Keratinocyte (primary cell): ENCODE results near the gene IL13RA2. TPM values are rescaled to one million over a fixed set of nuclear protein-coding genes. Genes with fewer than 3 reads are reported as not detected.

Source experiments
- DNase-seq: peaks from one replicate; pipeline ENCODE4 v3.0.0-alpha.2; 2011; ENCODE audit warnings: low read depth, missing footprints, low spot score
- FAIRE-seq: peaks from 2 replicates; lab custom pipeline; 2011; peaks lifted over from hg19 to GRCh38; lab: Jason Lieb, UNC
- H2AFZ ChIP-seq: 2 replicates; pipeline ENCODE4 v1.6.0; 2012; ENCODE audit warnings: low read length, control low read depth, inconsistent platforms; ENCODE audit not compliant: control insufficient read depth
- H3K27ac ChIP-seq: 2 replicates; pipeline ENCODE4 v1.5.1; 2011; ENCODE audit warnings: low read length; ENCODE audit not compliant: control insufficient read depth, insufficient read depth
- H3K27me3 ChIP-seq: 3 replicates; pipeline ENCODE4 v1.6.0; 2011; ENCODE audit warnings: low read length; ENCODE audit not compliant: control insufficient read depth, insufficient read depth; ENCODE audit errors: extremely low read depth
- H3K36me3 ChIP-seq, 2 experiments: 2 replicates in 1 of 2; 3 replicates in 1 of 2; pipeline ENCODE4 v1.5.1; 2011; ENCODE audit warnings: low read length in 2 of 2, mild to moderate bottlenecking in 1 of 2; ENCODE audit not compliant: control insufficient read depth in 2 of 2, insufficient read depth in 2 of 2; ENCODE audit errors: extremely low read depth in 1 of 2
- H3K4me1 ChIP-seq: 3 replicates; pipeline ENCODE4 v1.5.1; 2011; ENCODE audit warnings: low read length; ENCODE audit not compliant: control insufficient read depth, insufficient read depth; ENCODE audit errors: extremely low read depth
- H3K4me2 ChIP-seq: 3 replicates; pipeline ENCODE4 v1.6.0; 2011; ENCODE audit warnings: low read depth, low read length; ENCODE audit not compliant: control insufficient read depth, insufficient read depth; ENCODE audit errors: extremely low read depth
- H3K4me3 ChIP-seq, 3 experiments: fragments of 200-600 bp in 1 of 3; sonication (generic) in 1 of 3; 2 replicates in 2 of 3; 3 replicates in 1 of 3; pipeline ENCODE4 v1.5.1; 2011 to 2016; ENCODE audit warnings: low read length in 3 of 3, mild to moderate bottlenecking in 3 of 3, control low read depth in 2 of 3, inconsistent platforms in 1 of 3, low read depth in 1 of 3, mixed read lengths in 1 of 3, mixed run types in 1 of 3, moderate library complexity in 1 of 3; ENCODE audit not compliant: control insufficient read depth in 2 of 3, insufficient read depth in 2 of 3; ENCODE audit errors: extremely low read depth in 1 of 3
- H3K79me2 ChIP-seq: 2 replicates; pipeline ENCODE4 v1.6.0; 2012; ENCODE audit warnings: low read length; ENCODE audit not compliant: control insufficient read depth, insufficient read depth
- H3K9ac ChIP-seq: 3 replicates; pipeline ENCODE4 v1.6.0; 2011; ENCODE audit warnings: low read length; ENCODE audit not compliant: control insufficient read depth, insufficient read depth; ENCODE audit errors: extremely low read depth
- H3K9me1 ChIP-seq: 3 replicates; pipeline ENCODE4 v1.6.0; 2011; ENCODE audit warnings: low read length; ENCODE audit not compliant: control insufficient read depth, insufficient read depth; ENCODE audit errors: extremely low read depth
- H3K9me3 ChIP-seq: 2 replicates; pipeline ENCODE4 v1.5.1; 2012; ENCODE audit warnings: low read depth, low read length; ENCODE audit not compliant: control insufficient read depth
- H4K20me1 ChIP-seq: 3 replicates; pipeline ENCODE4 v1.6.0; 2011; ENCODE audit warnings: low read length; ENCODE audit not compliant: control insufficient read depth, insufficient read depth; ENCODE audit errors: extremely low read depth
- EZH2 ChIP-seq: IDR thresholded peaks from one replicate; pipeline ENCODE4 v1.6.1; 2012; ENCODE audit warnings: inconsistent platforms, mild to moderate bottlenecking, low read length, moderate library complexity
- dilution Hi-C: fragments of 300-500 bp; cut with MboI; formaldehyde crosslinking; loops from one replicate; pipeline ENCODE4 v1.7.0; 2020; ENCODE audit warnings: low sequenced_read_pairs; ENCODE audit not compliant: extremely low pct_ligation_motif_present
- polyA plus RNA-seq, 5 experiments: library from polyadenylated mRNA; depleted of rRNA in 3 of 5; stranded (reverse) in 3 of 5; stranded (forward) in 1 of 5; unstranded in 1 of 5; fragments of >200 nt; gene quantifications; 1 replicate in 1 of 5; 2 replicates in 3 of 5; 3 replicates in 1 of 5; pipeline versions ENCODE4 v1.2.1 to v1.2.3, GENCODE V29; 2011 to 2012; ENCODE audit warnings: missing spikeins in 2 of 5, low read depth in 1 of 5, low replicate concordance in 1 of 5
- TF ChIP-seq, protein P1 (sequence below), 3 experiments: IDR thresholded peaks in 1 of 3; conservative IDR thresholded peaks in 1 of 3; optimal IDR thresholded peaks in 1 of 3; 2 replicates in 2 of 3; 3 replicates in 1 of 3; pipeline versions ENCODE3 to v1.5.1; 2011; ENCODE audit warnings: low read length in 3 of 3, mild to moderate bottlenecking in 3 of 3, moderate library complexity in 2 of 3, control low read depth in 1 of 3, inconsistent platforms in 1 of 3; ENCODE audit not compliant: insufficient read depth in 2 of 3; ENCODE audit errors: extremely low read depth in 1 of 3

The IL13RA2 gene
- polyA plus RNA-seq, 1 donor (not counting 4 experiments of a cell fraction or from before 2014, with no cell fraction given): 0.72 TPM

DNA sequence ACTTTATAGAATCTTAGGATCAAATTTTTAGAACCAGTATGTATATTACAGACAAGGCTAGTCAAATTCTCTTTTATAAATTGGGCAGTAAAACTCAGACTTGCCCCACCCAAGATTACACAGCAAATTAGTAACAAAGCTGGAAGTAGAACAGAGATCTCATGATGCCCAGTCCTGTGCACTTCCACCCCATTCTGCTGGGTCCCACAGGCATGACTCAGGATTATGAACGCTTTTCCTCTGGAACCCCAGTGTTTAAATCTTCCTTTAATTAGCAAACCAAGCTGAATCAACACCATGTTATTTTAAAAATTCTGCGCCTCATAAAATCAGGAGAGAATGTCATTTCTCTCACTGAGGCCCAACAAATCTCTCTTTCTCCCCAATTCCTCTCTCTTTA, 1.5 kb upstream of the IL13RA2 start:
- Histone ChIP-seq H3K9me1 (no peaks in the 10 kb centered on the region), H3K9ac (no peak overlapping the region), H3K4me1 (peaks cover 15% of the 10 kb centered on the region), H3K27ac (peak overlapping the region; percentile 8), H3K4me2 (no peak overlapping the region), H3K9me3 (no peaks in the 10 kb centered on the region), H3K27me3 (no peaks in the 10 kb centered on the region), H4K20me1 (no peaks in the 10 kb centered on the region), H3K36me3 (no peaks in the 10 kb centered on the region), H3K79me2 (no peaks in the 10 kb centered on the region), H2AFZ (peak overlapping the region; percentile 23), H3K4me3 (no peak overlapping the region)
- DNase-seq (no peak), FAIRE-seq (no peak)
- TF ChIP-seq, protein P1, sequence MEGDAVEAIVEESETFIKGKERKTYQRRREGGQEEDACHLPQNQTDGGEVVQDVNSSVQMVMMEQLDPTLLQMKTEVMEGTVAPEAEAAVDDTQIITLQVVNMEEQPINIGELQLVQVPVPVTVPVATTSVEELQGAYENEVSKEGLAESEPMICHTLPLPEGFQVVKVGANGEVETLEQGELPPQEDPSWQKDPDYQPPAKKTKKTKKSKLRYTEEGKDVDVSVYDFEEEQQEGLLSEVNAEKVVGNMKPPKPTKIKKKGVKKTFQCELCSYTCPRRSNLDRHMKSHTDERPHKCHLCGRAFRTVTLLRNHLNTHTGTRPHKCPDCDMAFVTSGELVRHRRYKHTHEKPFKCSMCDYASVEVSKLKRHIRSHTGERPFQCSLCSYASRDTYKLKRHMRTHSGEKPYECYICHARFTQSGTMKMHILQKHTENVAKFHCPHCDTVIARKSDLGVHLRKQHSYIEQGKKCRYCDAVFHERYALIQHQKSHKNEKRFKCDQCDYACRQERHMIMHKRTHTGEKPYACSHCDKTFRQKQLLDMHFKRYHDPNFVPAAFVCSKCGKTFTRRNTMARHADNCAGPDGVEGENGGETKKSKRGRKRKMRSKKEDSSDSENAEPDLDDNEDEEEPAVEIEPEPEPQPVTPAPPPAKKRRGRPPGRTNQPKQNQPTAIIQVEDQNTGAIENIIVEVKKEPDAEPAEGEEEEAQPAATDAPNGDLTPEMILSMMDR (optimal IDR thresholded peaks at IDR 0.05 in 1 of 3, IDR thresholded peaks at IDR 0.05 in 1 of 3, conservative IDR thresholded peaks at IDR 0.05 in 1 of 3; ENCODE audit: extremely low read depth in 1 of 3, insufficient read depth in 2 of 3, low read length in 3 of 3): no peak
- TF ChIP-seq EZH2: no peak
- dilution Hi-C loops: no loop called here

DNA sequence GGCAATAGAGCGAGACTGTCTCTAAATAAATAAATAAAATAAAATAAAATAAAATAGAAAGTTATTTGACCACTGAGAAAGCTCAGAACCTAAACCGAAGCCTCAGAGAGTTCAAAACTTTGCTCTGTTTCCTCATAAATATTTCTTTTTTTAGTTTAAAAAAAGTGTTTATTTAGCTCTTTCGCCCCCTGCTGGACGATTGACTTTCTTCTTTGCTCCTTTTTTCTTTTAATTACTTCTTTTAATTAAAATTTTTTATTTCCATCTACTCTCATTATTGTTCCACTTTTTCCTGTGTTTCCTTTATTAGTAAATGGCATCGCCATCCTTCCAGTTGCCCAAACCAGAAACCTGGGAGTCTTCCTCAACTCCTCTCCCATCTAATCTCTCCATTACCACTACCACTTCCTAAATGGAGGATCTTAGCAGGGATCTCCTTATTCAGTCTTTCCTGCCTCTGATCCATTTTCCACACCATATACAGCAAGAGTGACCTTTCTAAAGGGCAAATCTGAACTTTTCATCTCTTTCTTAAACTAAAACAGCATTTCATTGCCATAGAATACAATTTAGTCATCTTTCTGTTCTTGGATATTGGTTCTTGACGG, 728 bp upstream of the IL13RA2 start:
- Histone ChIP-seq H3K4me1 (peaks cover 9% of the 10 kb centered on the region), H3K9me1 (no peaks in the 10 kb centered on the region), H3K27ac (no peak overlapping the region), H3K36me3 (no peaks in the 10 kb centered on the region), H2AFZ (no peak overlapping the region), H3K4me3 (no peak overlapping the region), H4K20me1 (no peaks in the 10 kb centered on the region), H3K4me2 (no peak overlapping the region), H3K9me3 (no peaks in the 10 kb centered on the region), H3K9ac (no peak overlapping the region), H3K27me3 (no peaks in the 10 kb centered on the region), H3K79me2 (no peaks in the 10 kb centered on the region)
- FAIRE-seq: no peak
- DNase-seq: no peak
- TF ChIP-seq, protein P1 (optimal IDR thresholded peaks at IDR 0.05 in 1 of 3, IDR thresholded peaks at IDR 0.05 in 1 of 3, conservative IDR thresholded peaks at IDR 0.05 in 1 of 3; ENCODE audit: extremely low read depth in 1 of 3, insufficient read depth in 2 of 3, low read length in 3 of 3): peak in 2 of 3 experiments; percentile 4 to 17
- TF ChIP-seq EZH2: no peak
- dilution Hi-C loops: no loop called here
